IPS-18c (cell line): ENCODE data around the gene GNB4.

Experiments used
- H3K4me3 ChIP-seq: 2 replicates; pipeline ENCODE4 v1.7.0; 2013; ENCODE audit warnings: low read depth, mild to moderate bottlenecking, low read length, moderate library complexity; ENCODE audit not compliant: insufficient read depth
- H3K9me3 ChIP-seq: one replicate; pipeline ENCODE4 v1.6.1; 2013; ENCODE audit warnings: mild to moderate bottlenecking, low read length, moderate library complexity; ENCODE audit not compliant: control insufficient read depth, insufficient read depth

Gene GNB4

DNA sequence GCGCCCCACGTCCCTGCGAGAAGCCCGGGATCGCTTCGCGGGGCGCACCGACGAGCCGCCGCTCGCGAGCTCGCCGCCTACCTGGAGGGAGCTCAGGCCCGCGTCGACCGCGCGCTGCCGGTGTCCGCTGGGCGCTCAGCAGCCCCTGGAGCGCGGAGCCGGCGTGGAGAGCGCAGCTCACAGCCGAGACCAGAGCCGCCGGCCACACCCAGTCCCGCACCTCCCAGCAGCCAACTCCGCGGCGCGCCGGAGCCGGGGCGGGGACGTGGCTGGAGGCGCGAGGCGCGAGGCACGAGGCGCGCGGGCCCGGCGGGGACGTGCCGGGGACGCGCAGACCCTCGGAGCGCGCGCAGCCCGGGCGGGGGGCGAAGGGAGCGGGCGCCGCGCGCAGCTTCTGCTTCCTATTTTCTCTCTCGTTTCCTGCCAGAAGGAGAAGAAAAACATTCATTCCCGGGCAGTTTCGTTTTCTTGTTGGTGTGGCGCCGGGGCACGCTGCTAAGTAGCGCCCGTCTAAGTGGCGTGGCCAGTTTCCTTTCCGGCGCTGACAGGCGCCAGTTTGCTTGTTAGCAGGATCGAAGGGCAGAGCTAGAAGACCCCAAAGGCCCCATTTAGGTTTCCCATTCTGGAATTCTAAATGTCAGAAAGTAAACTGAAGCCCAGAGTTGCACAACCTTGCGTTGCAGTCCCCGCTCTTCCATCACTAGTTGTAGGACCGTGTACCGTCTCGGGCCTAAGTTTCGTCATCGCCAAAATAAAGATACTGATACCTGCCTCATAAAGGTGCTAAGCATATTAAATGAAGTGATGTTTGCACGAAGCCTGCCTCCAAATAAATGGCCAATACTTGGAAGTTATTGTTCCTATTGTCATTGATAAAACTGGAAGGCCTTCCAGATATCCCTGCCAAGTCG, at the start of gene GNB4:
TSS of gene GNB4 (minus strand) at position 206 of the 911 bp plus-strand sequence. CDS start 25,270 bp downstream, outside the sequence.
- Histone ChIP-seq H3K4me3 (peak within 1 kb of the TSS; percentile 76), H3K9me3 (no peaks in the 10 kb centered on the region)

GRCh38 chr3:179495483-179495882, 44.2 kb upstream of the GNB4 start:
- H3K9me3 ChIP-seq = peaks cover 2% of the 10 kb centered on the region
- no peak overlapping the region for H3K4me3 ChIP-seq

- Histone ChIP-seq H3K9me3 (peaks cover 2% of the 10 kb centered on the region), H3K4me3 (no peak overlapping the region)
Observed at GRCh38 chr3:179493260-179493659, 42.0 kb upstream of the GNB4 start.

- H3K9me3 ChIP-seq = peaks cover 2% of the 10 kb centered on the region
- H3K4me3 ChIP-seq = no peak overlapping the region
Observed at GRCh38 chr3:179488213-179488612, 36.9 kb upstream of the GNB4 start.

- no peak overlapping the region for H3K4me3 ChIP-seq
Observed at GRCh38 chr3:179486806-179487205, 35.5 kb upstream of the GNB4 start.

GRCh38 chr3:179482857-179483256, 31.6 kb upstream of the GNB4 start:
- Histone ChIP-seq H3K4me3 (no peak overlapping the region), H3K9me3 (no peaks in the 10 kb centered on the region)

More at GRCh38 chr3:179486806-179487205, 35.5 kb upstream of the GNB4 start:
- H3K9me3 ChIP-seq = no peaks in the 10 kb centered on the region

DNA sequence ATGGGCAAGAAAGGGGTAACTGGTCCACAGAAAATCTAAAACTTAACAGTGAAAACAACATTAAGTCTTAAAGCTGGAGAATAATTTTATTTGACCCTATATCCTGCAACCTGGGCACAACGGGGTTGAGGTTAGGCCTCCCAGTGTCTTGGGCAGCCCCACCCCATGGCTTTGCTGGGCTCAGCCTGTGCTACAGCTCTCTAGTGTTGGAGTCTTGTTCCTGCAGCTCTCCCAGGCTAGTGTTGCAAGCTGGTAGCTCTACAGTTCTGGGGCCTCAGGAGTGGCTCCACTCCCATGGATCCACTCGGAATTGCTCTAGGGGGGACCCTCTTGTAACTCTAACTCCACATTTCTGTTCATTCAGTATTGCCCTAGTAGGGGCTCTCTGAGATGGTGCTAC, 24.9 kb upstream of the GNB4 start:
- H3K4me3 ChIP-seq = no peak overlapping the region
- H3K9me3 ChIP-seq = no peaks in the 10 kb centered on the region

DNA sequence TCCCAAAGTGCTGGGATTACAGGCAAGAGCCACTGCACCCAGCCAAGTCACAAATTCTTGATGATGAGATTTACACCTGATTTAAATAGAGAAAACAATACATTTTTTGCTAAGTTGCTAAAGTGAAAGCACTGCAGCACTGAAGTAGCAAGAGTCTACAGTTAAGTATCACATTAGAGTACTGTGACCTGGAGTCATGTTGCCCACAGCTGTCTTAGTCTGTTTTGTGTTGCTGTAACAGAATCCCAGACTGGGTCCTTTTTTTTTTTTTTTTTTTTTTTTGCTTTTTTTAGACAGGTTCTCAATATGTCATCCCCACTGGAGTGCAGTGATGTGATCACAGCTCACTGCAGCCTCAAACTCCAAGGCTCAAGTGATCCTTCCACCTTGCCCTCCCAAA, 23.2 kb upstream of the GNB4 start:
- Histone ChIP-seq H3K9me3 (no peaks in the 10 kb centered on the region), H3K4me3 (no peak overlapping the region)

DNA sequence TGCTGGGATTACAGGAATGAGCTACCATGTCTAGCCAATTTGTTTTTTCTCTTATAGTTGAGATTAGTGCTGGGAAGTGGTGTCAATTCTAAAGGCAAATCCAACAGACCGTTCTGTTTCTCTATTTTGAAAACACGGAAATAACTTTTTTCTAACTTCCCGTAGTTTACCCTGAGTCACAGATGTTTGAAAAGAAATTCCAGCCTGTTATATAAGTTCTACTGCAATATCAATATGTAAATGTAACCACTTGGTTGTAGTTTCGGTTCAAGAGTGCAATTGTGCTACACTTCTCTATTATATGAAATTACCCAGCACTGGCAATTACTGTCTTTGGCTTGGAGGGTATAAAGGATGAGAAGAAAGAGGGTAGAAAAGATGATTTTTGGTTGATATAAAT, 22.3 kb upstream of the GNB4 start:
- Histone ChIP-seq H3K4me3 (no peak overlapping the region), H3K9me3 (no peaks in the 10 kb centered on the region)

DNA sequence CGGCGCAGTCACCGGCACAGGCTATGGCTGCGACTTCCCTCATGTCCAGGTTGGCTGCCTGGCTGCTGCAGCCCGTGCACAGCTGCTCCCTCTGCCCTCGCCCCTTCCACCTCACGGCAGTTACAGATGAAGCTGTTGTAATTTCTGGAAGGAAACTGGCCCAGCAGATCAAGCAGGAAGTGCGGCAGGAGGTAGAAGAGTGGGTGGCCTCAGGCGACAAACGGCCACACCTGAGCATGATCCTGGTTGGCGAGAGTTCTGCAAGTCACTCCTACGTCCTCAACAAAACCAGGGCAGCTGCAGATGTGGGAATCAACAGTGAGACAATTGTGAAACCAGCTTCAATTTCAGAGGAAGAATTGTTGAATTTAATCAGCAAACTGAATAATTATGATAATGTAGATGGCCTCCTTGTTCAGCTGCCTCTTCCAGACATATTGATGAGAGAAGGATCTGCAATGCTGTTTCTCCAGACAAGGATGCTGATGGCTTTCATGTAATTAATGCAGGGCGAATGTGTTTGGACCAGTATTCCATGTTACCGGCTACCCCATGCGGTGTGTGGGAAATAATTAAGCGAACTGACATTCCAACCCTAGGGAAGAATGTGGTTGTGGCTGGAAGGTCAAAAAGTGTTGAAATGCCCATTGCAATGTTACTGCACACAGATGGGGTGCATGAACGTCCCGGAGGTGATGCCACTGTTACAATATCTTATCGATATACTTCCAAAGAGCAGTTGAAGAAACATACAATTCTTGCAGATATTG, 13.2 kb upstream of the GNB4 start:
- Histone ChIP-seq H3K9me3 (no peaks in the 10 kb centered on the region), H3K4me3 (no peak overlapping the region)

GRCh38 chr3:179463319-179463718, 12.0 kb upstream of the GNB4 start:
- Histone ChIP-seq H3K4me3 (no peak overlapping the region), H3K9me3 (no peaks in the 10 kb centered on the region)

GRCh38 chr3:179460260-179460659, 9.0 kb upstream of the GNB4 start:
- H3K4me3 ChIP-seq = no peak overlapping the region
- no peaks in the 10 kb centered on the region for H3K9me3 ChIP-seq

DNA sequence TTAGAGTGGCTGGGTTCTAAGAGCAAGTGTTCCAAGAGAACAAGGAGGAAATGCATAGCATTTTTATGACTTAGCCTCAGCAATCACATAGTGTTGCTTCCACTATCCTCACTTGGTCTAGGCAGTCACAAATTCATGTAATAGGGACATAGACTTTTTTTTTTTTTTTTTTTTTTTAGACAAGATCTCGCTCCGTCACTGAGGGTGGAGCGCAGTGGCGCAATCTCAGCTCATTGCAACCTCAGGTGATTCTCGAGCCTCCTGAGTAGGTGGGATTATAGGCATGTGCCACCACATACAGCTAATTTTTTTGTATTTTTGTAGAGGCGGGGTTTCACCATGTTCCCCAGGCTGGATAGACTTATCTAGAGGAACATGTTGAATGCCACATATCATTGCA, 4.7 kb upstream of the GNB4 start:
- H3K9me3 ChIP-seq = no peaks in the 10 kb centered on the region
- no peak overlapping the region for H3K4me3 ChIP-seq

GRCh38 chr3:179454887-179455286, 3.6 kb upstream of the GNB4 start:
- Histone ChIP-seq H3K4me3 (no peak overlapping the region), H3K9me3 (no peaks in the 10 kb centered on the region)

DNA sequence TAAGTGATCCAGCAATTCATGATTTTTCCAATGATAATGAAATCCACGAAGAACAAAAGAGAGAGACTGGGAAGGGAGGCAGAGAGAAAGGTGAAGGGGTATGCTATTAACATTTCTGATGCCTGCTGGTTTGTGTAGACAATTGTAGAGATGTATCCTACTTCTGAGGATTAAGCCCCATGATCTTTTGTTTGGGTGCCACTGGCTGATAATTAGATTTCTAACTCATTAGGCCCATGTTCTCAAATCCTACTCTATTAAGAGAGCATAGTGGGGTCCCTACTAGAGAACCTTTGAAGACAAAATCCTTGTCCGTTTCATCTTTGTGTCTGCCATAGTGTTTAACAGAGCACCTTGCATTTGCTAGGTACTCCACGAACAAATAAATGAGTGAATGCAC, 2.7 kb upstream of the GNB4 start:
- H3K9me3 ChIP-seq = no peaks in the 10 kb centered on the region

DNA sequence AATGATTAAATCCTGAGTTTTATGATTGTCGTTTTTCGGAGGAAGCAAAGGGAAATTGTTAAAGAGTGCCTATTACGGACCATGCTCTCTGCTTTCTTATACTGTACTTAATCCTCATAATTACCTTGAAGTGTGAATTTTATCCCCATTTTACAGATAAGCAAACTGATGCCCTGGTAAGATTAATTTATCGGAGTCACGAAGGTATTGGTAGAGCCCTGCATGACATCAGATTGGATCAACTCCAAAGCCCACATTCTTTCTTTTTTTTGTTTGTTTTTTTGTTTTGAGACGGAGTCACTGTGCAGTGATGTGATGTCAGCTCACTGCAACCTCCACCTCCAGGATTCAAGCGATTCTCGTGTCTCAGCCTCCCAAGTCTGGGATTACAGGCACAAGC, 1.6 kb upstream of the GNB4 start:
- no peaks in the 10 kb centered on the region for H3K9me3 ChIP-seq
- H3K4me3 ChIP-seq = no peak overlapping the region

More for the DNA sequence above, 2.7 kb upstream of the GNB4 start:
- no peak overlapping the region for H3K4me3 ChIP-seq

GRCh38 chr3:179452176-179452564, 900 bp upstream of the GNB4 start:
- Histone ChIP-seq H3K9me3 (no peaks in the 10 kb centered on the region), H3K4me3 (peak overlapping the region; percentile 76; the same call in 1 of the 2 replicates)

DNA sequence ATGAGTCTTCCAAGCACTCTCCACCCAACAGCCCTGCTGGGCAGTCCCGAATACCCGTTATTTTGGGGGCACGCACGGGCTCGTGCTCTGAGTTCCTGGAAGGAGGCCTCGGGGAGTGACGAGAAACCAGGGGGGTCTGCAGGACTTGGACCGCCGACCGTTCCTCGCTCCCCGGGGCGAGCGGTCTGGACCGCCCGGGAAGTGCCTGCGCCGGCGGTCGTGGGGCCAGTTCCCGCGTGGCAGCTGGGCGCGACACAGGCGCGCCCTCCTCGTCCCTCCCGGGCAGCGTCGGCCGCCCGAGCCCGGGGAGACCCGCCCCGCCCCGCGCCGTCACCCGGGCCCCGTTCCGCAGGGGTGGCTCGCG, 387 bp downstream of the GNB4 start:
- peak overlapping the region; percentile 76 for H3K4me3 ChIP-seq
- no peaks in the 10 kb centered on the region for H3K9me3 ChIP-seq
